Neutrophil (primary cell): ENCODE data around the gene AKT3.

ENCODE experiments used
- H3K27ac ChIP-seq: fragments of 200-600 bp; sonication (generic); 2 replicates; pipeline ENCODE4 v1.5.1; 2016; ENCODE audit warnings: mild to moderate bottlenecking, moderate library complexity
- H3K27me3 ChIP-seq: fragments of 200-600 bp; sonication (generic); 2 replicates; pipeline ENCODE4 v1.6.0; 2016; ENCODE audit warnings: mild to moderate bottlenecking
- H3K36me3 ChIP-seq: fragments of 200-600 bp; sonication (generic); 2 replicates; pipeline ENCODE4 v1.5.1; 2017
- H3K4me1 ChIP-seq, 2 experiments: fragments of 200-600 bp in 1 of 2; sonication (generic) in 1 of 2; 1 replicate in 1 of 2; 2 replicates in 1 of 2; pipeline versions ENCODE4 v1.5.1 to v1.6.1; 2013 to 2016; ENCODE audit warnings: low read depth in 1 of 2, low read length in 1 of 2, mild to moderate bottlenecking in 1 of 2, moderate library complexity in 1 of 2; ENCODE audit not compliant: control insufficient read depth in 1 of 2, insufficient read depth in 1 of 2
- H3K4me3 ChIP-seq, 2 experiments: fragments of 200-600 bp in 1 of 2; sonication (generic) in 1 of 2; 1 replicate in 1 of 2; 2 replicates in 1 of 2; pipeline ENCODE4 v1.5.1; 2013 to 2016; ENCODE audit warnings: low read depth in 1 of 2, low read length in 1 of 2, mild to moderate bottlenecking in 1 of 2, moderate library complexity in 1 of 2
- H3K9me3 ChIP-seq: fragments of 200-600 bp; sonication (generic); 2 replicates; pipeline ENCODE4 v1.5.1; 2016
- CTCF ChIP-seq: fragments of 200-600 bp; sonication (generic); IDR thresholded peaks from 2 replicates; pipeline ENCODE4 v1.5.1; 2016; ENCODE audit warnings: antibody characterized with exemption

Gene AKT3

GRCh38 chr1:243475966-243476365 lies 374.1 kb downstream of the AKT3 start:
- no peak overlapping the region for H3K27ac ChIP-seq
- H3K9me3 ChIP-seq: no peaks in the 10 kb centered on the region
- H3K36me3 ChIP-seq: no peaks in the 10 kb centered on the region
- H3K4me3 ChIP-seq: no peak overlapping the region
- peaks cover 38 to 49% of the 10 kb centered on the region in 2 experiments for H3K4me1 ChIP-seq
- no peak for TF ChIP-seq CTCF
- H3K27me3 ChIP-seq: no peaks in the 10 kb centered on the region

- TF ChIP-seq CTCF: no peak
- Histone ChIP-seq H3K4me1 (peaks cover 39 to 50% of the 10 kb centered on the region in 2 experiments), H3K9me3 (no peaks in the 10 kb centered on the region), H3K36me3 (no peaks in the 10 kb centered on the region), H3K27me3 (no peaks in the 10 kb centered on the region), H3K27ac (no peak overlapping the region), H3K4me3 (no peak overlapping the region)
Measured at GRCh38 chr1:243474906-243475305, 375.1 kb downstream of the AKT3 start.

- Histone ChIP-seq H3K4me1 (peaks cover 39 to 50% of the 10 kb centered on the region in 2 experiments), H3K4me3 (no peak overlapping the region), H3K36me3 (no peaks in the 10 kb centered on the region), H3K27ac (no peak overlapping the region), H3K27me3 (no peaks in the 10 kb centered on the region), H3K9me3 (no peaks in the 10 kb centered on the region)
- TF ChIP-seq CTCF: no peak
Measured at GRCh38 chr1:243474136-243474881, 375.7 kb downstream of the AKT3 start.

GRCh38 chr1:243473227-243474135 lies 376.6 kb downstream of the AKT3 start:
- Histone ChIP-seq H3K27ac (peak overlapping the region; percentile 55), H3K4me1 (peaks cover 39 to 50% of the 10 kb centered on the region in 2 experiments), H3K9me3 (no peaks in the 10 kb centered on the region), H3K36me3 (no peaks in the 10 kb centered on the region), H3K27me3 (no peaks in the 10 kb centered on the region), H3K4me3 (peak overlapping the region; percentile 15 to 31)
- no peak for TF ChIP-seq CTCF

GRCh38 chr1:243471754-243472745 lies 378.0 kb downstream of the AKT3 start:
- no peak for TF ChIP-seq CTCF

More at GRCh38 chr1:243471754-243472745, 378.0 kb downstream of the AKT3 start:
- no peaks in the 10 kb centered on the region for H3K9me3 ChIP-seq
- H3K27ac ChIP-seq: peak overlapping the region; percentile 14
- no peaks in the 10 kb centered on the region for H3K27me3 ChIP-seq
- H3K36me3 ChIP-seq: no peaks in the 10 kb centered on the region
- no peak overlapping the region for H3K4me3 ChIP-seq
- peaks cover 28 to 37% of the 10 kb centered on the region in 2 experiments for H3K4me1 ChIP-seq
